Measurements from ENCODE around the gene ALDH1L2. TPM values are rescaled to one million over a fixed set of nuclear protein-coding genes. Genes with fewer than 3 reads are reported as not detected.
A peak's percentile ranks its signal among the peaks of the same experiment; 100 is the strongest.

The ALDH1L2 gene
- total RNA-seq, 1 experiment from 2014 or later: 7.7 TPM

DNA sequence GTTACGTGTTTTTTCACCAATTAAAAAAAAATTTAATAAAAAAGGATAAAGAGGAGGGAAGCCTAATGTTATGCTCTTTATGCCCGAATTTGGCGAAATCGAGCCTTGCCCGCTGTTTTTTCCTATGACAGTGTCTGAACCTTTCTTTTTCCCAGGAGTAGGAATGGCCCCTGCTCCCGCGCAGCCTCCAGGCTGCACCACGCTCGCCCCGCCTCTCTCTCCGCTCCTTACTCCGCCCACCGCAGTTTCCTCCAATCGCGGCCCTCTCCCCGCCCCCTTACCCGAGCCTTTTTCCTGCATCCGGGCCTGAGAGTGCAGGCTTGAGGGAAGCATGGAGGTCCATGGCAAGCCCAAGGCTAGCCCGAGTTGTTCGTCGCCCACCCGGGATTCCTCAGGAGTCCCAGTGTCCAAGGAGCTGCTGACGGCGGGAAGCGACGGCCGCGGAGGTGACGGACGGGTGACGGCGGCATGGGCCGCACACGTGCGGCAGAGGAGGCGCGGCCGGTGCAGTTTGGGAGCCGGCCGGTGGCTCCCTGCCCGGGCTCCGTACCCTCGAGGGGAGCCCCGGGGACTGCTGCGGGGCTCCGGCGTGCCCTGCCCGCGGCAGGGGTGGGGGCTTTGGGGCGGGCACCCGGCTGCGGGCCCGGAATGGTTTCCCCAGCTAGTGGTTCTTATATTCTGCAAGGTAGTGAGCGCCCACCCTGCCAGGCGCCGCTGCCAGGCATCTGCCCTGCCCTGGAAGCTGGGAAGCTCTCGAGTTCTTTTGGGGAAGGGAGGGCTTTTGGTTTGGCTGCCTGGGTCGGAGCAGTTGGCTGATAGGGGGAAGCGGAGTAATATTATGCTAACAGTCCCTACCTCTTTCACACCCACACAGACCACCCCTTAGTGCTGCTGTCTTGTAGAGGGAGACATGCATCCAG, 98.0 kb downstream of the ALDH1L2 start, which contains the start of gene NOPCHAP1:
NOPCHAP1 (plus strand) TSS at position 295 of the 920 bp plus-strand sequence; CDS start at position 332, 37 bp downstream.
- DNase-seq (ENCODE audit: low spot score): peak; percentile 96
- ChIA-PET POLR2A (no interaction called here), CTCF (interaction anchor here (1.0 to 1.7 kb wide), 4 partner anchors 27 to 605 kb away, joined by 4 to 6 read pairs (median 4); no protein-coding TSS in a partner anchor)
- Mint-ChIP-seq H3K9me3 (no peaks in the 10 kb centered on the region), H3K36me3 (peaks cover 28% of the 10 kb centered on the region), H3K27me3 (ENCODE audit: low read depth) (peaks cover 3% of the 10 kb centered on the region), H3K27ac (0 out of 2 replicates have a peak within 1 kb of the TSS, but pooled peaks have one; percentile 47), H3K4me3 (peak within 1 kb of the TSS; percentile 83), H3K4me1 (peaks cover 19% of the 10 kb centered on the region)
- peak; percentile 99 for ATAC-seq
- TF ChIP-seq, protein P1, sequence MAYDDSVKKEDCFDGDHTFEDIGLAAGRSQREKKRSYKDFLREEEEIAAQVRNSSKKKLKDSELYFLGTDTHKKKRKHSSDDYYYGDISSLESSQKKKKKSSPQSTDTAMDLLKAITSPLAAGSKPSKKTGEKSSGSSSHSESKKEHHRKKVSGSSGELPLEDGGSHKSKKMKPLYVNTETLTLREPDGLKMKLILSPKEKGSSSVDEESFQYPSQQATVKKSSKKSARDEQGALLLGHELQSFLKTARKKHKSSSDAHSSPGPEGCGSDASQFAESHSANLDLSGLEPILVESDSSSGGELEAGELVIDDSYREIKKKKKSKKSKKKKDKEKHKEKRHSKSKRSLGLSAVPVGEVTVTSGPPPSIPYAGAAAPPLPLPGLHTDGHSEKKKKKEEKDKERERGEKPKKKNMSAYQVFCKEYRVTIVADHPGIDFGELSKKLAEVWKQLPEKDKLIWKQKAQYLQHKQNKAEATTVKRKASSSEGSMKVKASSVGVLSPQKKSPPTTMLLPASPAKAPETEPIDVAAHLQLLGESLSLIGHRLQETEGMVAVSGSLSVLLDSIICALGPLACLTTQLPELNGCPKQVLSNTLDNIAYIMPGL (CRISPR knock-in tag; IDR thresholded peaks at IDR 0.05): peak; percentile 71; the same call in 1 of the 2 replicates
- no peak for TF ChIP-seq KAT7 (CRISPR knock-in tag; IDR thresholded peaks at IDR 0.05; ENCODE audit: borderline replicate concordance)
- TF ChIP-seq JAZF1 (CRISPR knock-in tag; IDR thresholded peaks at IDR 0.05): no peak
- 0 out of 2 replicates have a peak, but pooled peaks have one; percentile 64 for TF ChIP-seq E2F5 (CRISPR knock-in tag; IDR thresholded peaks at IDR 0.05)
- peak; percentile 40; the same call in 1 of the 2 replicates for TF ChIP-seq JUN (CRISPR knock-in tag; IDR thresholded peaks at IDR 0.05)
- TF ChIP-seq FOXP4 (CRISPR knock-in tag; IDR thresholded peaks at IDR 0.05): peak; percentile 83
- TF ChIP-seq ZBTB21 (CRISPR knock-in tag; IDR thresholded peaks at IDR 0.05; ENCODE audit: borderline replicate concordance): peak; percentile 79
- TF ChIP-seq CREM (CRISPR knock-in tag; IDR thresholded peaks at IDR 0.05): 0 out of 2 replicates have a peak, but pooled peaks have one; percentile 65
- no peak for TF ChIP-seq E2F1 (CRISPR knock-in tag; IDR thresholded peaks at IDR 0.05)
- peak; percentile 78 for TF ChIP-seq SP1 (CRISPR knock-in tag; conservative IDR thresholded peaks at IDR 0.05)
- TF ChIP-seq, protein P2, sequence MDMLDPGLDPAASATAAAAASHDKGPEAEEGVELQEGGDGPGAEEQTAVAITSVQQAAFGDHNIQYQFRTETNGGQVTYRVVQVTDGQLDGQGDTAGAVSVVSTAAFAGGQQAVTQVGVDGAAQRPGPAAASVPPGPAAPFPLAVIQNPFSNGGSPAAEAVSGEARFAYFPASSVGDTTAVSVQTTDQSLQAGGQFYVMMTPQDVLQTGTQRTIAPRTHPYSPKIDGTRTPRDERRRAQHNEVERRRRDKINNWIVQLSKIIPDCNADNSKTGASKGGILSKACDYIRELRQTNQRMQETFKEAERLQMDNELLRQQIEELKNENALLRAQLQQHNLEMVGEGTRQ (CRISPR knock-in tag; IDR thresholded peaks at IDR 0.05): 0 out of 2 replicates have a peak, but pooled peaks have one; percentile 23
- 0 out of 2 replicates have a peak, but pooled peaks have one; percentile 77 for TF ChIP-seq TP53 (CRISPR knock-in tag; IDR thresholded peaks at IDR 0.05)
- no peak for TF ChIP-seq ZNF396 (CRISPR knock-in tag; IDR thresholded peaks at IDR 0.05; ENCODE audit: borderline replicate concordance)
- no peak for TF ChIP-seq SMAD4 (CRISPR knock-in tag; IDR thresholded peaks at IDR 0.05)
- peak; percentile 63; the same call in 1 of the 2 replicates for TF ChIP-seq TEAD1 (CRISPR knock-in tag; IDR thresholded peaks at IDR 0.05)
- TF ChIP-seq NFYB (CRISPR knock-in tag; conservative IDR thresholded peaks at IDR 0.05; ENCODE audit: low read depth): peak; percentile 49
- TF ChIP-seq, protein P3, sequence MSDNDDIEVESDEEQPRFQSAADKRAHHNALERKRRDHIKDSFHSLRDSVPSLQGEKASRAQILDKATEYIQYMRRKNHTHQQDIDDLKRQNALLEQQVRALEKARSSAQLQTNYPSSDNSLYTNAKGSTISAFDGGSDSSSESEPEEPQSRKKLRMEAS (CRISPR knock-in tag; IDR thresholded peaks at IDR 0.05): peak; percentile 83
- no peak for TF ChIP-seq NR1H2 (CRISPR knock-in tag; IDR thresholded peaks at IDR 0.05)
- peak; percentile 83; the same call in 1 of the 2 replicates for TF ChIP-seq SMAD3 (CRISPR knock-in tag; IDR thresholded peaks at IDR 0.05; ENCODE audit: borderline replicate concordance)
- TF ChIP-seq, protein P4, sequence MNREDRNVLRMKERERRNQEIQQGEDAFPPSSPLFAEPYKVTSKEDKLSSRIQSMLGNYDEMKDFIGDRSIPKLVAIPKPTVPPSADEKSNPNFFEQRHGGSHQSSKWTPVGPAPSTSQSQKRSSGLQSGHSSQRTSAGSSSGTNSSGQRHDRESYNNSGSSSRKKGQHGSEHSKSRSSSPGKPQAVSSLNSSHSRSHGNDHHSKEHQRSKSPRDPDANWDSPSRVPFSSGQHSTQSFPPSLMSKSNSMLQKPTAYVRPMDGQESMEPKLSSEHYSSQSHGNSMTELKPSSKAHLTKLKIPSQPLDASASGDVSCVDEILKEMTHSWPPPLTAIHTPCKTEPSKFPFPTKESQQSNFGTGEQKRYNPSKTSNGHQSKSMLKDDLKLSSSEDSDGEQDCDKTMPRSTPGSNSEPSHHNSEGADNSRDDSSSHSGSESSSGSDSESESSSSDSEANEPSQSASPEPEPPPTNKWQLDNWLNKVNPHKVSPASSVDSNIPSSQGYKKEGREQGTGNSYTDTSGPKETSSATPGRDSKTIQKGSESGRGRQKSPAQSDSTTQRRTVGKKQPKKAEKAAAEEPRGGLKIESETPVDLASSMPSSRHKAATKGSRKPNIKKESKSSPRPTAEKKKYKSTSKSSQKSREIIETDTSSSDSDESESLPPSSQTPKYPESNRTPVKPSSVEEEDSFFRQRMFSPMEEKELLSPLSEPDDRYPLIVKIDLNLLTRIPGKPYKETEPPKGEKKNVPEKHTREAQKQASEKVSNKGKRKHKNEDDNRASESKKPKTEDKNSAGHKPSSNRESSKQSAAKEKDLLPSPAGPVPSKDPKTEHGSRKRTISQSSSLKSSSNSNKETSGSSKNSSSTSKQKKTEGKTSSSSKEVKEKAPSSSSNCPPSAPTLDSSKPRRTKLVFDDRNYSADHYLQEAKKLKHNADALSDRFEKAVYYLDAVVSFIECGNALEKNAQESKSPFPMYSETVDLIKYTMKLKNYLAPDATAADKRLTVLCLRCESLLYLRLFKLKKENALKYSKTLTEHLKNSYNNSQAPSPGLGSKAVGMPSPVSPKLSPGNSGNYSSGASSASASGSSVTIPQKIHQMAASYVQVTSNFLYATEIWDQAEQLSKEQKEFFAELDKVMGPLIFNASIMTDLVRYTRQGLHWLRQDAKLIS (CRISPR knock-in tag; IDR thresholded peaks at IDR 0.05; ENCODE audit: borderline replicate concordance): no peak
- TF ChIP-seq OVOL2 (CRISPR knock-in tag; IDR thresholded peaks at IDR 0.05; ENCODE audit: borderline replicate concordance): no peak
- 0 out of 2 replicates have a peak, but pooled peaks have one; percentile 52 for TF ChIP-seq FOXK1 (CRISPR knock-in tag; IDR thresholded peaks at IDR 0.05)

Measured in WTC11 (cell line).